Trophoblast cell (in vitro differentiated cells and primary cell): ENCODE results near the gene SS18.

Experiments
- DNase-seq, 2 donors: peaks; one replicate each; pipeline ENCODE4 v3.0.0-alpha.2; 2016
- H2AFZ ChIP-seq: 2 replicates; pipeline ENCODE4 v1.6.1; 2013; ENCODE audit warnings: low read length, moderate library complexity, mild to moderate bottlenecking; ENCODE audit not compliant: insufficient read depth, poor library complexity
- H2AK5ac ChIP-seq: 2 replicates; pipeline ENCODE4 v1.6.1; 2013; ENCODE audit warnings: mild to moderate bottlenecking, low read length
- H2BK120ac ChIP-seq: 2 replicates; pipeline ENCODE4 v1.6.1; 2013; ENCODE audit warnings: low read length, mild to moderate bottlenecking, moderate library complexity; ENCODE audit not compliant: insufficient read depth, poor library complexity
- H2BK12ac ChIP-seq: 2 replicates; pipeline ENCODE4 v1.6.1; 2013; ENCODE audit warnings: mild to moderate bottlenecking, low read length, moderate library complexity
- H2BK5ac ChIP-seq: 2 replicates; pipeline ENCODE4 v1.6.1; 2013; ENCODE audit warnings: low read length, low read depth, moderate library complexity, mild to moderate bottlenecking; ENCODE audit not compliant: poor library complexity
- H3K14ac ChIP-seq: 2 replicates; pipeline ENCODE4 v1.6.1; 2013; ENCODE audit warnings: mild to moderate bottlenecking, low read length
- H3K18ac ChIP-seq: 2 replicates; pipeline ENCODE4 v1.6.1; 2013; ENCODE audit warnings: mild to moderate bottlenecking, low read length
- H3K23ac ChIP-seq: 2 replicates; pipeline ENCODE4 v1.6.1; 2013; ENCODE audit warnings: low read length
- H3K27ac ChIP-seq: 2 replicates; pipeline ENCODE4 v1.5.1; 2013; ENCODE audit warnings: low read depth, mild to moderate bottlenecking, inconsistent platforms, low read length, moderate library complexity
- H3K27me3 ChIP-seq: 2 replicates; pipeline ENCODE4 v1.6.1; 2013; ENCODE audit warnings: inconsistent platforms, mild to moderate bottlenecking, low read length, moderate library complexity; ENCODE audit not compliant: insufficient read depth
- H3K36me3 ChIP-seq, 2 experiments: 1 replicate in 1 of 2; 2 replicates in 1 of 2; pipeline ENCODE4 v1.6.1; 2013; ENCODE audit warnings: low read length in 2 of 2, mild to moderate bottlenecking in 2 of 2, moderate library complexity in 1 of 2; ENCODE audit not compliant: insufficient read depth in 2 of 2, control insufficient read depth in 1 of 2
- H3K4ac ChIP-seq: 2 replicates; pipeline ENCODE4 v1.6.1; 2013; ENCODE audit warnings: low read depth, mild to moderate bottlenecking, low read length, moderate library complexity
- H3K4me1 ChIP-seq, 2 experiments: 1 replicate in 1 of 2; 2 replicates in 1 of 2; pipeline ENCODE4 v1.6.1; 2013; ENCODE audit warnings: low read length in 2 of 2, mild to moderate bottlenecking in 2 of 2, moderate library complexity in 1 of 2; ENCODE audit not compliant: insufficient read depth in 2 of 2, control insufficient read depth in 1 of 2
- H3K4me2 ChIP-seq: 2 replicates; pipeline ENCODE4 v1.6.1; 2013; ENCODE audit warnings: inconsistent platforms, mild to moderate bottlenecking, low read length, moderate library complexity
- H3K4me3 ChIP-seq: 2 replicates; pipeline ENCODE4 v1.5.1; 2013; ENCODE audit warnings: mild to moderate bottlenecking, low read depth, low read length, inconsistent platforms
- H3K79me1 ChIP-seq: one replicate; pipeline ENCODE4 v1.6.1; 2013; ENCODE audit warnings: low read length
- H3K79me2 ChIP-seq: 2 replicates; pipeline ENCODE4 v1.6.1; 2013; ENCODE audit warnings: low read length, mild to moderate bottlenecking; ENCODE audit not compliant: control insufficient read depth, insufficient read depth, poor library complexity
- H3K9ac ChIP-seq: 2 replicates; pipeline ENCODE4 v1.6.1; 2013; ENCODE audit warnings: mild to moderate bottlenecking, low read length
- H3K9me3 ChIP-seq: 2 replicates; pipeline ENCODE4 v1.6.1; 2013; ENCODE audit warnings: low read depth, mild to moderate bottlenecking, control low read depth, inconsistent platforms, low read length; ENCODE audit not compliant: insufficient read depth
- H4K12ac ChIP-seq: 2 replicates; pipeline ENCODE4 v1.6.1; 2013; ENCODE audit warnings: low read depth, mild to moderate bottlenecking, low read length, moderate library complexity
- H4K8ac ChIP-seq: 2 replicates; pipeline ENCODE4 v1.6.1; 2013; ENCODE audit warnings: low read depth, mild to moderate bottlenecking, low read length, moderate library complexity
- H4K91ac ChIP-seq: one replicate; pipeline ENCODE4 v1.6.1; 2013; ENCODE audit warnings: low read depth, mild to moderate bottlenecking, low read length, moderate library complexity
- WGBS: extraction: QIAGEN DNeasy Blood & Tissue Kit; methylation state at CpG from one replicate; pipeline ENCODE4 v1.1.7; 2013; ENCODE audit warnings: missing lambda C conversion rate; ENCODE audit not compliant: insufficient read length, insufficient coverage; ENCODE audit errors: extremely low coverage; 5-methylcytosine and 5-hydroxymethylcytosine counted together

SS18 gene

GRCh38 chr18:26003356-26003755 lies 87.1 kb downstream of the SS18 start:
- Histone ChIP-seq H3K36me3 (no peaks in the 10 kb centered on the region), H2AK5ac (no peak overlapping the region), H4K8ac (no peak overlapping the region), H2AFZ (no peak overlapping the region), H3K18ac (no peak overlapping the region), H3K9me3 (no peaks in the 10 kb centered on the region), H3K4ac (no peak overlapping the region), H3K4me1 (no peaks in the 10 kb centered on the region), H3K27ac (no peak overlapping the region), H4K12ac (no peak overlapping the region), H2BK5ac (no peak overlapping the region), H3K14ac (no peak overlapping the region), H3K4me3 (no peak overlapping the region), H3K23ac (no peak overlapping the region), H3K79me1 (no peaks in the 10 kb centered on the region), H3K27me3 (no peaks in the 10 kb centered on the region), H2BK12ac (no peak overlapping the region), H3K79me2 (no peaks in the 10 kb centered on the region), H4K91ac (no peak overlapping the region), H3K9ac (no peak overlapping the region), H2BK120ac (no peak overlapping the region), H3K4me2 (no peak overlapping the region)
- DNase-seq, result no peak
- no CpG with 5 or more reads among the region's 2 CpGs for WGBS

- no peak overlapping the region for H3K27ac ChIP-seq
- no peaks in the 10 kb centered on the region for H3K79me2 ChIP-seq
- H3K79me1 ChIP-seq, result no peaks in the 10 kb centered on the region
- no peak overlapping the region for H4K8ac ChIP-seq
- H4K91ac ChIP-seq, result no peak overlapping the region
- H3K4me1 ChIP-seq, result no peaks in the 10 kb centered on the region
- H3K27me3 ChIP-seq, result no peaks in the 10 kb centered on the region
- H2AK5ac ChIP-seq, result no peak overlapping the region
- H2BK120ac ChIP-seq, result no peak overlapping the region
- WGBS, result no CpG with 5 or more reads among the region's 1 CpG
- H2BK12ac ChIP-seq, result no peak overlapping the region
- H3K4ac ChIP-seq, result no peak overlapping the region
- H3K9ac ChIP-seq, result no peak overlapping the region
- no peak overlapping the region for H2BK5ac ChIP-seq
- H3K14ac ChIP-seq, result no peak overlapping the region
- H3K36me3 ChIP-seq, result no peaks in the 10 kb centered on the region
- no peak overlapping the region for H3K18ac ChIP-seq
- H3K23ac ChIP-seq, result no peak overlapping the region
- no peak overlapping the region for H3K4me3 ChIP-seq
- H4K12ac ChIP-seq, result no peak overlapping the region
- no peak overlapping the region for H2AFZ ChIP-seq
- H3K9me3 ChIP-seq, result no peaks in the 10 kb centered on the region
- no peak for DNase-seq
- H3K4me2 ChIP-seq, result no peak overlapping the region
These were observed 88.0 kb downstream of the SS18 start for GRCh38 chr18:26002375-26002910.

- Histone ChIP-seq H3K4me2 (no peak overlapping the region), H3K9ac (no peak overlapping the region), H2BK12ac (no peak overlapping the region), H4K91ac (no peak overlapping the region), H3K4me3 (no peak overlapping the region), H3K23ac (no peak overlapping the region), H3K27ac (no peak overlapping the region), H3K18ac (no peak overlapping the region), H3K36me3 (no peaks in the 10 kb centered on the region), H3K4ac (no peak overlapping the region), H3K79me2 (no peaks in the 10 kb centered on the region), H4K12ac (no peak overlapping the region), H2BK5ac (no peak overlapping the region), H3K9me3 (no peaks in the 10 kb centered on the region), H2AK5ac (no peak overlapping the region), H4K8ac (no peak overlapping the region), H3K79me1 (no peaks in the 10 kb centered on the region), H3K27me3 (no peaks in the 10 kb centered on the region), H2AFZ (no peak overlapping the region), H2BK120ac (no peak overlapping the region), H3K14ac (no peak overlapping the region), H3K4me1 (no peaks in the 10 kb centered on the region)
- DNase-seq, result no peak
These were observed 92.0 kb downstream of the SS18 start for GRCh38 chr18:25998461-25998860.

DNA sequence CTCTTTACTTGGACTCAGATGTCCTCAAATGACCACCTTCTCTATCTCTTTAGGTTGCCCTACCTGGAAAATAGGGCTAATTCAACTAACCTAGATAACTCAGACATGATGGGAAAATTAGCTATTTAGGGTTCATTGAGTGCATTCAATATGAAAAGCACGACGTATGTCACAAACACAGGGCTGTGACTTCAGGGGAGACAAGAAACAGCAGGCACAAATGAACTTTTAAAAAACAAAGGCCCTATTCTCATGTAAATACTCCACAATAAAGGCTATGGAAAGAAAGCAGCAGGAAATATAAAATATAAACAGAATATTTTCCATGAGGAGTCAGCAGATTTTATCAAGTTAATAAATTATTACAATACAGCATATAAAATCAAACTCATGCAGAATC lies 97.8 kb downstream of the SS18 start:
- H3K36me3 ChIP-seq, result no peaks in the 10 kb centered on the region
- H3K4me3 ChIP-seq, result no peak overlapping the region
- H3K79me1 ChIP-seq, result no peaks in the 10 kb centered on the region
- no peak overlapping the region for H2AFZ ChIP-seq
- no peak overlapping the region for H4K91ac ChIP-seq
- H3K27me3 ChIP-seq, result no peaks in the 10 kb centered on the region
- H2BK5ac ChIP-seq, result no peak overlapping the region
- H3K4me1 ChIP-seq, result no peaks in the 10 kb centered on the region
- no peak overlapping the region for H2AK5ac ChIP-seq
- no peak for DNase-seq
- no peak overlapping the region for H3K27ac ChIP-seq
- H3K4me2 ChIP-seq, result no peak overlapping the region
- H3K79me2 ChIP-seq, result no peaks in the 10 kb centered on the region
- H3K14ac ChIP-seq, result no peak overlapping the region
- no peaks in the 10 kb centered on the region for H3K9me3 ChIP-seq
- no peak overlapping the region for H3K18ac ChIP-seq
- no peak overlapping the region for H4K8ac ChIP-seq
- H4K12ac ChIP-seq, result no peak overlapping the region
- H3K9ac ChIP-seq, result no peak overlapping the region
- no peak overlapping the region for H2BK12ac ChIP-seq
- no peak overlapping the region for H3K23ac ChIP-seq
- WGBS, result no CpG with 5 or more reads among the region's 2 CpGs
- H3K4ac ChIP-seq, result no peak overlapping the region
- H2BK120ac ChIP-seq, result no peak overlapping the region
